H9 (cell line): ENCODE results near the gene GALNT5. TPM values are rescaled to one million over a fixed set of nuclear protein-coding genes. Genes with fewer than 3 reads are reported as not detected.

Experiments used
- DNase-seq: peaks from one replicate; pipeline ENCODE4 v3.0.0-alpha.2; 2017
- H2AFZ ChIP-seq: one replicate; pipeline ENCODE4 v1.6.1; 2013; ENCODE audit warnings: mild to moderate bottlenecking, low read length, control low read depth, moderate library complexity
- H2AK5ac ChIP-seq: 2 replicates; pipeline ENCODE4 v1.6.1; 2013; ENCODE audit warnings: low read length, control low read depth, mixed read lengths; ENCODE audit not compliant: insufficient read length
- H2BK120ac ChIP-seq: one replicate; pipeline ENCODE4 v1.6.1; 2013; ENCODE audit warnings: low read depth, mild to moderate bottlenecking, low read length, control low read depth, inconsistent platforms; ENCODE audit not compliant: poor library complexity, severe bottlenecking
- H2BK12ac ChIP-seq: 2 replicates; pipeline ENCODE4 v1.6.1; 2013; ENCODE audit warnings: low read length, control low read depth, mixed read lengths, low read depth; ENCODE audit not compliant: insufficient read length
- H2BK15ac ChIP-seq: 2 replicates; pipeline ENCODE4 v1.6.1; 2013; ENCODE audit warnings: low read depth, low read length, control low read depth
- H2BK20ac ChIP-seq: one replicate; pipeline ENCODE4 v1.6.1; 2013; ENCODE audit warnings: low read depth, mild to moderate bottlenecking, low read length, control low read depth, inconsistent platforms; ENCODE audit not compliant: poor library complexity, severe bottlenecking
- H2BK5ac ChIP-seq: 2 replicates; pipeline ENCODE4 v1.6.1; 2013; ENCODE audit warnings: low read length, control low read depth, mixed read lengths; ENCODE audit not compliant: insufficient read length
- H3K14ac ChIP-seq: 2 replicates; pipeline ENCODE4 v1.6.1; 2013; ENCODE audit warnings: low read length, control low read depth; ENCODE audit not compliant: insufficient read depth
- H3K18ac ChIP-seq: 2 replicates; pipeline ENCODE4 v1.6.1; 2013; ENCODE audit warnings: low read depth, mild to moderate bottlenecking, mixed read lengths, low read length, control low read depth; ENCODE audit not compliant: insufficient read length
- H3K23ac ChIP-seq: 2 replicates; pipeline ENCODE4 v1.6.1; 2013; ENCODE audit warnings: low read length, control low read depth, mixed read lengths, low read depth; ENCODE audit not compliant: insufficient read length
- H3K23me2 ChIP-seq: 2 replicates; pipeline ENCODE4 v1.6.1; 2013; ENCODE audit warnings: low read depth, mild to moderate bottlenecking, mixed read lengths, low read length, control low read depth; ENCODE audit not compliant: insufficient read length, poor library complexity, severe bottlenecking
- H3K27ac ChIP-seq: 2 replicates; pipeline ENCODE4 v1.5.1; 2013; ENCODE audit warnings: low read length, control low read depth, mixed read lengths, low read depth; ENCODE audit not compliant: insufficient read length
- H3K27me3 ChIP-seq: 2 replicates; pipeline ENCODE4 v1.6.1; 2013; ENCODE audit warnings: low read length, control low read depth, inconsistent platforms; ENCODE audit not compliant: insufficient read depth
- H3K4ac ChIP-seq: 2 replicates; pipeline ENCODE4 v1.6.1; 2013; ENCODE audit warnings: low read depth, mild to moderate bottlenecking, control low read depth, inconsistent platforms, low read length, moderate library complexity
- H3K4me1 ChIP-seq: 2 replicates; pipeline ENCODE4 v1.6.1; 2013; ENCODE audit warnings: low read length, control low read depth, inconsistent platforms; ENCODE audit not compliant: insufficient read depth
- H3K4me2 ChIP-seq: 2 replicates; pipeline ENCODE4 v1.6.1; 2013; ENCODE audit warnings: low read length, control low read depth, mixed read lengths; ENCODE audit not compliant: insufficient read length, insufficient read depth
- H3K56ac ChIP-seq: 2 replicates; pipeline ENCODE4 v1.6.1; 2013; ENCODE audit warnings: low read depth, mild to moderate bottlenecking, mixed read lengths, low read length, control low read depth; ENCODE audit not compliant: insufficient read length
- H3K79me1 ChIP-seq: 2 replicates; pipeline ENCODE4 v1.6.1; 2013; ENCODE audit warnings: low read depth, mild to moderate bottlenecking, moderate library complexity, low read length, control low read depth, inconsistent platforms; ENCODE audit not compliant: insufficient read depth, poor library complexity, severe bottlenecking
- H3K79me2 ChIP-seq: 2 replicates; pipeline ENCODE4 v1.6.1; 2013; ENCODE audit warnings: low read length, control low read depth, inconsistent platforms; ENCODE audit not compliant: insufficient read depth
- H3K9ac ChIP-seq: 2 replicates; pipeline ENCODE4 v1.6.1; 2013; ENCODE audit warnings: low read length, control low read depth, mixed read lengths; ENCODE audit not compliant: insufficient read length; ENCODE audit errors: extremely low read depth
- H3K9me3 ChIP-seq: one replicate; pipeline ENCODE4 v1.6.1; 2013; ENCODE audit warnings: low read depth, low read length, inconsistent platforms; ENCODE audit not compliant: control insufficient read depth
- H3T11ph ChIP-seq: one replicate; pipeline ENCODE4 v1.6.1; 2013; ENCODE audit warnings: mild to moderate bottlenecking, low read length, control low read depth, inconsistent platforms
- H4K20me1 ChIP-seq: one replicate; pipeline ENCODE4 v1.6.1; 2013; ENCODE audit not compliant: control insufficient read depth, insufficient read length, insufficient read depth
- H4K5ac ChIP-seq: 2 replicates; pipeline ENCODE4 v1.6.1; 2013; ENCODE audit warnings: low read depth, mild to moderate bottlenecking, mixed read lengths, low read length, control low read depth; ENCODE audit not compliant: insufficient read length
- H4K8ac ChIP-seq: replicated peaks from 2 replicates; pipeline ENCODE4 v1.6.1; 2013; ENCODE audit warnings: low read length, control low read depth, mixed read lengths, low read depth; ENCODE audit not compliant: insufficient read length
- H4K91ac ChIP-seq: 2 replicates; pipeline ENCODE4 v1.6.1; 2013; ENCODE audit warnings: low read depth, mild to moderate bottlenecking, moderate library complexity, mixed read lengths, low read length, control low read depth; ENCODE audit not compliant: insufficient read length
- H3K27ac Mint-ChIP-seq, 3 experiments: 2 replicates in 2 of 3; 3 replicates in 1 of 3; pipeline ENCODE4 v1.8.0; 2020 to 2021; ENCODE audit warnings: mixed read lengths in 3 of 3, mild to moderate bottlenecking in 1 of 3, moderate library complexity in 1 of 3
- H3K27me3 Mint-ChIP-seq: 2 replicates; pipeline ENCODE4 v1.8.0; 2021; ENCODE audit warnings: low read depth, mild to moderate bottlenecking, moderate library complexity, mixed read lengths
- H3K36me3 Mint-ChIP-seq, 3 experiments: 2 replicates in 2 of 3; 3 replicates in 1 of 3; pipeline ENCODE4 v1.8.0; 2020 to 2021; ENCODE audit warnings: low read depth in 3 of 3, mixed read lengths in 3 of 3; ENCODE audit not compliant: insufficient read depth in 1 of 3
- H3K4me1 Mint-ChIP-seq, 2 experiments: 2 replicates each; pipeline ENCODE4 v1.8.0; 2020; ENCODE audit warnings: mixed read lengths in 2 of 2
- H3K4me3 Mint-ChIP-seq, 2 experiments: 2 replicates in 1 of 2; 3 replicates in 1 of 2; pipeline ENCODE4 v1.8.0; 2020 to 2021; ENCODE audit warnings: mild to moderate bottlenecking in 2 of 2, mixed read lengths in 2 of 2, moderate library complexity in 1 of 2
- H3K9me3 Mint-ChIP-seq, 2 experiments: 2 replicates in 1 of 2; 3 replicates in 1 of 2; pipeline ENCODE4 v1.8.0; 2020; ENCODE audit warnings: mild to moderate bottlenecking in 2 of 2, mixed read lengths in 2 of 2, moderate library complexity in 1 of 2
- WGBS: extraction: QIAGEN DNeasy Blood & Tissue Kit; methylation state at CpG from one replicate; pipeline ENCODE4 v1.1.7; 2013; ENCODE audit warnings: missing lambda C conversion rate, low lambda C conversion rate, mixed read lengths; ENCODE audit not compliant: insufficient read length; ENCODE audit errors: extremely low coverage; 5-methylcytosine and 5-hydroxymethylcytosine counted together
- total RNA-seq: library from RNA; stranded (reverse); gene quantifications from 2 replicates; pipeline ENCODE4 v1.2.1, GENCODE V29; 2021
- TF ChIP-seq, protein P1 (sequence below): fragments of 200-600 bp; sonication (generic); conservative IDR thresholded peaks from 3 replicates; pipeline ENCODE4 v1.8.0; 2021; ENCODE audit warnings: antibody characterized with exemption, mild to moderate bottlenecking

GALNT5 gene
- total RNA-seq, 1 experiment from 2014 or later = 0.17 TPM

DNA sequence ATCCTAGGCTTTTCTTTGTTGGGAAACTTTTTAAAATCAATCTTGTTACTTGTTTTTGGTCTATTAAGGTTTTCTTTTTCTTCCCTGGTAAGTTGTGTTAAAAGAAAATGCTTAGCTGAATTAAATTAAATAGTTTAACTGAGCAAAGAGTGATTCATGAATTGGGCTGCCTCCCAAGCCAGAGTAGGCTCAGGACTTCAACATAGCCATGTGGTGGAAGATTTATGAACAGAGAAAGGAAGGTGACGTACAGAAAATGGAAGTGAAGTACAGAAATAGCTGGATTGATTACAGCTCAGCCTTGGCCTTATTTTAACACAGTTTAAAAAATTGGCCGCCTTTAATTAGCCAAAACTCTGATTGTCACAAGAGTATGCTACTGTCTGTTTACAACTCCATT, 27.9 kb upstream of the GALNT5 start:
- Histone ChIP-seq H2BK5ac (no peak overlapping the region), H3K27ac (no peak overlapping the region)

More for the DNA sequence above, 27.9 kb upstream of the GALNT5 start:
- no peaks in the 10 kb centered on the region for H4K20me1 ChIP-seq
- H2BK15ac ChIP-seq = no peak overlapping the region
- no peaks in the 10 kb centered on the region for H3K4me1 ChIP-seq
- no peaks in the 10 kb centered on the region for H3K79me2 ChIP-seq
- H3K23me2 ChIP-seq = no peaks in the 10 kb centered on the region
- H3K23ac ChIP-seq = no peak overlapping the region
- H3K9me3 Mint-ChIP-seq = peaks cover 0 to 2% of the 10 kb centered on the region in 2 experiments; a peak in 2 of 5 replicates
- no peak overlapping the region for H2AK5ac ChIP-seq
- H3K9me3 ChIP-seq = no peaks in the 10 kb centered on the region
- no peak overlapping the region for H3K18ac ChIP-seq
- 0 out of 7 replicates have a peak, but pooled peaks cover 0 to 2% (median 0%) of the 10 kb centered on the region in 3 experiments for H3K36me3 Mint-ChIP-seq
- H3K27ac Mint-ChIP-seq = no peak overlapping the region
- no peak overlapping the region for H4K91ac ChIP-seq
- no peak overlapping the region for H2BK120ac ChIP-seq
- no CpG with 5 or more reads among the region's 2 CpGs for WGBS
- TF ChIP-seq, protein P1, sequence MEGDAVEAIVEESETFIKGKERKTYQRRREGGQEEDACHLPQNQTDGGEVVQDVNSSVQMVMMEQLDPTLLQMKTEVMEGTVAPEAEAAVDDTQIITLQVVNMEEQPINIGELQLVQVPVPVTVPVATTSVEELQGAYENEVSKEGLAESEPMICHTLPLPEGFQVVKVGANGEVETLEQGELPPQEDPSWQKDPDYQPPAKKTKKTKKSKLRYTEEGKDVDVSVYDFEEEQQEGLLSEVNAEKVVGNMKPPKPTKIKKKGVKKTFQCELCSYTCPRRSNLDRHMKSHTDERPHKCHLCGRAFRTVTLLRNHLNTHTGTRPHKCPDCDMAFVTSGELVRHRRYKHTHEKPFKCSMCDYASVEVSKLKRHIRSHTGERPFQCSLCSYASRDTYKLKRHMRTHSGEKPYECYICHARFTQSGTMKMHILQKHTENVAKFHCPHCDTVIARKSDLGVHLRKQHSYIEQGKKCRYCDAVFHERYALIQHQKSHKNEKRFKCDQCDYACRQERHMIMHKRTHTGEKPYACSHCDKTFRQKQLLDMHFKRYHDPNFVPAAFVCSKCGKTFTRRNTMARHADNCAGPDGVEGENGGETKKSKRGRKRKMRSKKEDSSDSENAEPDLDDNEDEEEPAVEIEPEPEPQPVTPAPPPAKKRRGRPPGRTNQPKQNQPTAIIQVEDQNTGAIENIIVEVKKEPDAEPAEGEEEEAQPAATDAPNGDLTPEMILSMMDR = no peak
- H2AFZ ChIP-seq = no peak overlapping the region
- H3K4me3 Mint-ChIP-seq = no peak overlapping the region
- H3K56ac ChIP-seq = no peak overlapping the region
- H3K4me1 Mint-ChIP-seq = no peaks in the 10 kb centered on the region
- H3K4me2 ChIP-seq = no peak overlapping the region
- no peaks in the 10 kb centered on the region for H3K27me3 ChIP-seq
- no peak overlapping the region for H4K8ac ChIP-seq
- no peak overlapping the region for H3K9ac ChIP-seq
- DNase-seq = no peak
- H3K4ac ChIP-seq = no peak overlapping the region
- H3K27me3 Mint-ChIP-seq = no peaks in the 10 kb centered on the region
- H2BK12ac ChIP-seq = no peak overlapping the region
- no peak overlapping the region for H3T11ph ChIP-seq
- H4K5ac ChIP-seq = no peak overlapping the region
- no peaks in the 10 kb centered on the region for H3K79me1 ChIP-seq
- H3K14ac ChIP-seq = no peak overlapping the region
- no peak overlapping the region for H2BK20ac ChIP-seq
